ENCODE data around the gene CFB.

DNA sequence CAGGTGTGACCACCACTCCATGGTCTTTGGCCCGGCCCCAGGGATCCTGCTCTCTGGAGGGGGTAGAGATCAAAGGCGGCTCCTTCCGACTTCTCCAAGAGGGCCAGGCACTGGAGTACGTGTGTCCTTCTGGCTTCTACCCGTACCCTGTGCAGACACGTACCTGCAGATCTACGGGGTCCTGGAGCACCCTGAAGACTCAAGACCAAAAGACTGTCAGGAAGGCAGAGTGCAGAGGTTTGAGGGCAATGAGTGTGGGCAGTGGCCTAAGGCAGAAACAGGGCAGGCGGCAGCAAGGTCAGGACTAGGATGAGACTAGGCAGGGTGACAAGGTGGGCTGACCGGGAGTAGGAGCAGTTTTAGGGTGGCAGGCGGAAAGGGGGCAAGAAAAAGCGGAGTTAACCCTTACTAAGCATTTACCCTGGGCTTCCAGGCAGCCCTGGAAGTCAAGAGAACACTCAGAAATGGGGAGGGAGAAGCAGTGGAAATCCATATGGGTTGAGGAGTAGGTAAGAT is 533 bp downstream of the CFB start:
- no peak for TF ChIP-seq EZH2 (IDR thresholded peaks at IDR 0.05; ENCODE audit: borderline replicate concordance, low read length)
- TF ChIP-seq, protein P1, sequence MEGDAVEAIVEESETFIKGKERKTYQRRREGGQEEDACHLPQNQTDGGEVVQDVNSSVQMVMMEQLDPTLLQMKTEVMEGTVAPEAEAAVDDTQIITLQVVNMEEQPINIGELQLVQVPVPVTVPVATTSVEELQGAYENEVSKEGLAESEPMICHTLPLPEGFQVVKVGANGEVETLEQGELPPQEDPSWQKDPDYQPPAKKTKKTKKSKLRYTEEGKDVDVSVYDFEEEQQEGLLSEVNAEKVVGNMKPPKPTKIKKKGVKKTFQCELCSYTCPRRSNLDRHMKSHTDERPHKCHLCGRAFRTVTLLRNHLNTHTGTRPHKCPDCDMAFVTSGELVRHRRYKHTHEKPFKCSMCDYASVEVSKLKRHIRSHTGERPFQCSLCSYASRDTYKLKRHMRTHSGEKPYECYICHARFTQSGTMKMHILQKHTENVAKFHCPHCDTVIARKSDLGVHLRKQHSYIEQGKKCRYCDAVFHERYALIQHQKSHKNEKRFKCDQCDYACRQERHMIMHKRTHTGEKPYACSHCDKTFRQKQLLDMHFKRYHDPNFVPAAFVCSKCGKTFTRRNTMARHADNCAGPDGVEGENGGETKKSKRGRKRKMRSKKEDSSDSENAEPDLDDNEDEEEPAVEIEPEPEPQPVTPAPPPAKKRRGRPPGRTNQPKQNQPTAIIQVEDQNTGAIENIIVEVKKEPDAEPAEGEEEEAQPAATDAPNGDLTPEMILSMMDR (IDR thresholded peaks at IDR 0.05; ENCODE audit: low read length): no peak
